Lower leg skin (tissue), 4 donors: ENCODE measurements around the gene TP63. TPM values are rescaled to one million over a fixed set of nuclear protein-coding genes. Genes with fewer than 3 reads are reported as not detected.

Experiments used
- DNase-seq, 2 donors: peaks; one replicate each; pipeline ENCODE4 v3.0.0-alpha.2; 2019; ENCODE audit warnings: low spot score in 2 of 2
- H3K4me3 ChIP-seq: fragments of 200-600 bp; sonication (generic); 2 replicates; pipeline ENCODE4 v1.5.1; 2017; ENCODE audit warnings: mild to moderate bottlenecking, low read depth; ENCODE audit not compliant: poor library complexity, severe bottlenecking
- CTCF ChIP-seq, 3 donors: fragments of 450-650 bp; IDR thresholded peaks; one replicate each; pipeline ENCODE4 v1.5.1; 2016; ENCODE audit warnings: antibody characterized with exemption in 3 of 3, mild to moderate bottlenecking in 3 of 3, moderate library complexity in 2 of 3
- POLR2A ChIP-seq, 2 donors: fragments of 450-650 bp; IDR thresholded peaks; one replicate each; pipeline ENCODE4 v1.6.1; 2016 to 2017; ENCODE audit warnings: antibody characterized with exemption in 2 of 2, mild to moderate bottlenecking in 1 of 2, moderate library complexity in 1 of 2
- WGBS, 2 donors: methylation state at CpG; one replicate each; pipeline ENCODE4 v1.1.5; 2018; 5-methylcytosine and 5-hydroxymethylcytosine counted together
- intact Hi-C: fragments of 100-400 bp; cut with DNase I; formaldehyde crosslinking; loops from one replicate; pipeline ENCODE4 v1.15.0; 2023; ENCODE audit warnings: low total_unique reads
- total RNA-seq, 4 donors: library from RNA; depleted of rRNA; stranded (reverse); fragments of >200 nt; gene quantifications; one replicate each; pipeline ENCODE4 v1.1.0, GENCODE V29; 2016

TP63 gene
- total RNA-seq, 4 donors from 2014 or later = 208 to 373 (median 264) TPM

GRCh38 chr3:189909139-189909538, 277.9 kb downstream of the TP63 start:
- no peak overlapping the region for H3K4me3 ChIP-seq
- 59 to 63% methylated on average over 3 of the region's 3 CpGs for WGBS, 2 donors
- TF ChIP-seq CTCF (IDR thresholded peaks at IDR 0.05) (no peak), POLR2A (IDR thresholded peaks at IDR 0.05) (no peak)
- intact Hi-C loops = no loop called here
- DNase-seq = no peak

- no peak for DNase-seq
- 71 to 74% methylated on average over 2 of the region's 2 CpGs for WGBS, 2 donors
- no peak overlapping the region for H3K4me3 ChIP-seq
- TF ChIP-seq CTCF (IDR thresholded peaks at IDR 0.05) (no peak), POLR2A (IDR thresholded peaks at IDR 0.05) (no peak)
- intact Hi-C loops = no loop called here
Observed at GRCh38 chr3:189909573-189909972, 278.4 kb downstream of the TP63 start.

GRCh38 chr3:189911001-189911400, 279.8 kb downstream of the TP63 start:
- 36 to 38% methylated on average over 1 of the region's 1 CpG for WGBS, 2 donors
- intact Hi-C loops = no loop called here

GRCh38 chr3:189914799-189915198, 283.6 kb downstream of the TP63 start:
- intact Hi-C loops = no loop called here
- 40 to 44% methylated on average over 3 of the region's 3 CpGs for WGBS, 2 donors
- TF ChIP-seq CTCF (IDR thresholded peaks at IDR 0.05) = no peak
- H3K4me3 ChIP-seq = no peak overlapping the region
- no peak for DNase-seq

More at GRCh38 chr3:189911001-189911400, 279.8 kb downstream of the TP63 start:
- no peak overlapping the region for H3K4me3 ChIP-seq
- DNase-seq = no peak
- TF ChIP-seq CTCF (IDR thresholded peaks at IDR 0.05) = no peak
- TF ChIP-seq POLR2A (IDR thresholded peaks at IDR 0.05) = no peak

- DNase-seq = no peak
- TF ChIP-seq CTCF (IDR thresholded peaks at IDR 0.05) = no peak
- TF ChIP-seq POLR2A (IDR thresholded peaks at IDR 0.05) = no peak
- intact Hi-C loops = no loop called here
- H3K4me3 ChIP-seq = no peak overlapping the region
Observed at GRCh38 chr3:189921770-189922169, 290.6 kb downstream of the TP63 start.
